SK-N-SH (cell line): ENCODE results near the gene IAPP. TPM values are rescaled to one million over a fixed set of nuclear protein-coding genes. Genes with fewer than 3 reads are reported as not detected.

Experiments used
- CTCF ChIA-PET: fragments of 300-600, 350-600 bp; formaldehyde crosslinking; extraction: SDS; loops from one replicate; lab custom pipeline; 2021; lab: Yijun Ruan, JAX
- POLR2A ChIA-PET: fragments of 350-600 bp; sonication (Branson Sonifier 250); formaldehyde crosslinking; extraction: SDS; loops from one replicate; lab custom pipeline; 2020; ENCODE audit warnings: antibody characterized with exemption, inconsistent platforms; lab: Yijun Ruan, JAX
- DNase-seq: peaks from one replicate; pipeline ENCODE4 v3.0.0; 2012
- H2AFZ ChIP-seq: fragments of 200-600 bp; sonication (generic); 2 replicates; pipeline ENCODE4 v1.8.1; 2016; ENCODE audit warnings: antibody characterized with exemption, mild to moderate bottlenecking, low read depth
- H3F3A ChIP-seq: fragments of 200-600 bp; sonication (generic); replicated peaks from 2 replicates; pipeline ENCODE3; 2016; ENCODE audit warnings: antibody characterized with exemption, mild to moderate bottlenecking; ENCODE audit not compliant: insufficient read depth
- H3K27ac ChIP-seq, 2 experiments: fragments of 200-500 bp in 1 of 2; fragments of 200-600 bp in 1 of 2; sonication (Bioruptor generic) in 1 of 2; sonication (generic), shearing (Covaris generic) in 1 of 2; 2 replicates each; pipeline versions ENCODE4 v1.5.1 to v1.6.1; 2014 to 2016; ENCODE audit warnings: low read depth in 2 of 2, inconsistent platforms in 1 of 2, low read length in 1 of 2, mild to moderate bottlenecking in 1 of 2, mixed read lengths in 1 of 2
- H3K27me3 ChIP-seq: fragments of 200-600 bp; sonication (generic), shearing (Covaris generic); 2 replicates; pipeline ENCODE4 v1.6.1; 2016; ENCODE audit warnings: mixed run types; ENCODE audit not compliant: insufficient read depth
- H3K36me3 ChIP-seq, 2 experiments: fragments of 200-500 bp in 1 of 2; fragments of 200-600 bp in 1 of 2; sonication (Bioruptor generic) in 1 of 2; sonication (generic) in 1 of 2; replicated peaks in 1 of 2; 2 replicates each; pipeline versions ENCODE3 to v1.5.1; 2014 to 2016; ENCODE audit warnings: low read length in 1 of 2, mild to moderate bottlenecking in 1 of 2; ENCODE audit not compliant: insufficient read depth in 2 of 2, control insufficient read depth in 1 of 2
- H3K4me1 ChIP-seq, 2 experiments: fragments of 200-500 bp in 1 of 2; fragments of 200-600 bp in 1 of 2; sonication (Bioruptor generic) in 1 of 2; sonication (generic), shearing (Covaris generic) in 1 of 2; 2 replicates each; pipeline versions ENCODE4 v1.5.1 to v1.6.1; 2014 to 2016; ENCODE audit warnings: low read depth in 1 of 2, low read length in 1 of 2, mixed run types in 1 of 2; ENCODE audit not compliant: insufficient read depth in 2 of 2, control insufficient read depth in 1 of 2
- H3K4me2 ChIP-seq: fragments of 200-600 bp; sonication (generic), shearing (Covaris generic); 2 replicates; pipeline ENCODE4 v1.6.1; 2017; ENCODE audit warnings: mixed run types
- H3K4me3 ChIP-seq, 2 experiments: fragments of 200-500 bp in 1 of 2; fragments of 200-600 bp in 1 of 2; sonication (Bioruptor generic) in 1 of 2; sonication (generic), shearing (Covaris generic) in 1 of 2; 2 replicates each; pipeline versions ENCODE4 v1.5.1 to v1.8.1; 2014 to 2016; ENCODE audit warnings: low read depth in 2 of 2, inconsistent platforms in 1 of 2, low read length in 1 of 2, mild to moderate bottlenecking in 1 of 2, mixed read lengths in 1 of 2, moderate library complexity in 1 of 2
- H3K79me2 ChIP-seq: fragments of 200-600 bp; sonication (generic); 2 replicates; pipeline ENCODE4 v1.8.1; 2017; ENCODE audit warnings: mild to moderate bottlenecking; ENCODE audit not compliant: insufficient read depth
- H3K9ac ChIP-seq: fragments of 200-600 bp; sonication (generic); 2 replicates; pipeline ENCODE4 v1.6.1; 2017; ENCODE audit warnings: mixed run types
- H3K9me2 ChIP-seq: fragments of 200-600 bp; sonication (generic); 2 replicates; pipeline ENCODE4 v1.6.1; 2017; ENCODE audit warnings: mixed run types
- H3K9me3 ChIP-seq: fragments of 200-600 bp; sonication (generic); 2 replicates; pipeline ENCODE4 v1.6.1; 2017; ENCODE audit warnings: mixed run types, mild to moderate bottlenecking, moderate library complexity
- H4K20me1 ChIP-seq: fragments of 200-600 bp; sonication (generic); 2 replicates; pipeline ENCODE4 v1.6.1; 2017; ENCODE audit warnings: mild to moderate bottlenecking, mixed run types; ENCODE audit not compliant: insufficient read depth
- ELF1 ChIP-seq: IDR thresholded peaks from 2 replicates; pipeline ENCODE4 v1.4.0; 2012
- FOXJ3 ChIP-seq: sonication (generic); formaldehyde crosslinking; IDR thresholded peaks from 2 replicates; pipeline ENCODE4 v1.5.1; 2020; ENCODE audit warnings: mild to moderate bottlenecking, missing genetic modification reagents
- GATA2 ChIP-seq: sonication (generic); formaldehyde crosslinking; IDR thresholded peaks from 2 replicates; pipeline ENCODE4 v1.5.0; 2020; ENCODE audit warnings: mild to moderate bottlenecking, missing genetic modification reagents
- JUND ChIP-seq: IDR thresholded peaks from 2 replicates; pipeline ENCODE4 v1.4.0; 2012
- MEF2A ChIP-seq: IDR thresholded peaks from 2 replicates; pipeline ENCODE4 v1.4.0; 2012; ENCODE audit warnings: low read depth, borderline replicate concordance
- MXI1 ChIP-seq: IDR thresholded peaks from 2 replicates; pipeline ENCODE4 v1.6.1; 2012; ENCODE audit warnings: mild to moderate bottlenecking, low read depth, low read length, improper control_type of control experiment
- RAD21 ChIP-seq: IDR thresholded peaks from 2 replicates; pipeline ENCODE4 v1.6.1; 2012; ENCODE audit warnings: mild to moderate bottlenecking, low read length
- RFX5 ChIP-seq: IDR thresholded peaks from 2 replicates; pipeline ENCODE4 v1.6.1; 2012; ENCODE audit warnings: mild to moderate bottlenecking, improper control_type of control experiment, low read length
- SMC3 ChIP-seq: IDR thresholded peaks from 2 replicates; pipeline ENCODE4 v1.6.1; 2012; ENCODE audit warnings: low read depth, low read length, improper control_type of control experiment
- TAF1 ChIP-seq: IDR thresholded peaks from 2 replicates; pipeline ENCODE4 v1.6.1; 2012; ENCODE audit warnings: low read depth, mild to moderate bottlenecking, low read length, moderate library complexity, borderline replicate concordance
- TCF12 ChIP-seq: IDR thresholded peaks from 2 replicates; pipeline ENCODE4 v1.4.0; 2012
- TEAD4 ChIP-seq: IDR thresholded peaks from 2 replicates; pipeline ENCODE4 v1.4.0; 2012; ENCODE audit warnings: mild to moderate bottlenecking, borderline replicate concordance; ENCODE audit not compliant: insufficient read depth
- USF2 ChIP-seq: fragments of 150-350 bp; IDR thresholded peaks from 2 replicates; pipeline ENCODE4 v1.6.1; 2017; ENCODE audit warnings: antibody characterized with exemption, low read length, low read depth, borderline replicate concordance
- YY1 ChIP-seq: IDR thresholded peaks from 2 replicates; pipeline ENCODE4 v1.4.0; 2012; ENCODE audit warnings: low read depth, mild to moderate bottlenecking
- WGBS: methylation state at CpG from one replicate; pipeline ENCODE4 v1.1.6; 2017; ENCODE audit warnings: low lambda C conversion rate; 5-methylcytosine and 5-hydroxymethylcytosine counted together
- polyA plus RNA-seq, 3 experiments: library from polyadenylated mRNA; depleted of rRNA; stranded (reverse); fragments of >200 nt; gene quantifications; 2 replicates each; pipeline ENCODE4 v1.2.3, GENCODE V29; 2012
- TF ChIP-seq, protein P1 (sequence below): IDR thresholded peaks from 2 replicates; pipeline ENCODE4; 2012
- TF ChIP-seq, protein P2 (sequence below): IDR thresholded peaks from 2 replicates; pipeline ENCODE4 v1.4.0; 2012; ENCODE audit warnings: low read depth, borderline replicate concordance
- TF ChIP-seq, protein P3 (sequence below): fragments of 150-350 bp; IDR thresholded peaks from 2 replicates; pipeline ENCODE4 v1.6.1; 2016; ENCODE audit warnings: mild to moderate bottlenecking, low read depth, low read length
- TF ChIP-seq, protein P4 (sequence below): IDR thresholded peaks from 2 replicates; pipeline ENCODE4 v1.6.1; 2012; ENCODE audit warnings: mild to moderate bottlenecking, low read depth, low read length, moderate library complexity

The IAPP gene
- polyA plus RNA-seq, 1 of the 3 experiments (the other 2 are of a cell fraction): not detected

DNA sequence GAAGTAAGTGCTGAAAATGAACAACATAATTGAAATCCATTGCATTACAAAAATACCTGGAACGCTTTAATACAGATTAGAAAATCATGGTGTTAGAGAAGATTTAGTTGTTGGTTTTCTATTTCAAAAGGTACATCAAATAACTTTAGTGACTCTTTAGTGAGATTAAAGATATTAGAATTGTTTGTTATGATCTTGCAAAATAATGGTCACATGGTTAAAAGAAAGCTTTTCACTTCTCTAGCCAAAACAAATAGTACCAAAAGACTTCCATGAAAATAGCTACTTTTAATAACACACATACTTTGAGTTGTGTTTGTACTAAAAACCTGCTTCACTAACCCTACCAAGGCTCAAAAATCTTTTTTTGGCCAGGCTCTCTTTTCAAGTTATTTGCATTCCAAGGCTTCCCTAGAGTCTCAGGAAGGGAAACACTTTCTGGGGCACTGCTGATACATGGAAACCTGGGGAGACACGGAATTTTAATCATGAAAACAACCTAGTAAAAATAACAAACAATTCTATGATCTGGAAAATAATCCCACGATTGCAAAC is 37.9 kb upstream of the IAPP start, which contains the start of gene SLCO1A2:
Gene SLCO1A2 (minus strand): TSS at position 147 of the 555 bp plus-strand sequence. CDS start 270 bp downstream, outside the sequence.
- Histone ChIP-seq H3K9ac (no peak within 1 kb of the TSS), H3K4me2 (no peak within 1 kb of the TSS), H3K79me2 (no peaks in the 10 kb centered on the region), H4K20me1 (no peaks in the 10 kb centered on the region), H3K36me3 (no peaks in the 10 kb centered on the region), H3K9me3 (no peaks in the 10 kb centered on the region; the same call in 1 of the 2 replicates), H3K27me3 (no peaks in the 10 kb centered on the region), H3F3A (no peaks in the 10 kb centered on the region), H2AFZ (no peak within 1 kb of the TSS), H3K4me3 (no peak within 1 kb of the TSS), H3K27ac (no peak within 1 kb of the TSS), H3K9me2 (no peaks in the 10 kb centered on the region), H3K4me1 (no peaks in the 10 kb centered on the region)
- ChIA-PET POLR2A (no interaction called here), CTCF (no interaction called here)
- TF ChIP-seq ELF1 (no peak), FOXJ3 (CRISPR knock-in tag) (no peak), SMC3 (no peak), MEF2A (no peak), YY1 (no peak), TAF1 (no peak), MXI1 (no peak), RFX5 (no peak), RAD21 (no peak), JUND (no peak), TEAD4 (no peak), GATA2 (CRISPR knock-in tag) (no peak), TCF12 (no peak), USF2 (no peak)
- TF ChIP-seq, protein P1, sequence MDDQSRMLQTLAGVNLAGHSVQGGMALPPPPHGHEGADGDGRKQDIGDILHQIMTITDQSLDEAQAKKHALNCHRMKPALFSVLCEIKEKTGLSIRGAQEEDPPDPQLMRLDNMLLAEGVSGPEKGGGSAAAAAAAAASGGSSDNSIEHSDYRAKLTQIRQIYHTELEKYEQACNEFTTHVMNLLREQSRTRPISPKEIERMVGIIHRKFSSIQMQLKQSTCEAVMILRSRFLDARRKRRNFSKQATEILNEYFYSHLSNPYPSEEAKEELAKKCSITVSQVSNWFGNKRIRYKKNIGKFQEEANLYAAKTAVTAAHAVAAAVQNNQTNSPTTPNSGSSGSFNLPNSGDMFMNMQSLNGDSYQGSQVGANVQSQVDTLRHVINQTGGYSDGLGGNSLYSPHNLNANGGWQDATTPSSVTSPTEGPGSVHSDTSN: no peak
- TF ChIP-seq, protein P2, sequence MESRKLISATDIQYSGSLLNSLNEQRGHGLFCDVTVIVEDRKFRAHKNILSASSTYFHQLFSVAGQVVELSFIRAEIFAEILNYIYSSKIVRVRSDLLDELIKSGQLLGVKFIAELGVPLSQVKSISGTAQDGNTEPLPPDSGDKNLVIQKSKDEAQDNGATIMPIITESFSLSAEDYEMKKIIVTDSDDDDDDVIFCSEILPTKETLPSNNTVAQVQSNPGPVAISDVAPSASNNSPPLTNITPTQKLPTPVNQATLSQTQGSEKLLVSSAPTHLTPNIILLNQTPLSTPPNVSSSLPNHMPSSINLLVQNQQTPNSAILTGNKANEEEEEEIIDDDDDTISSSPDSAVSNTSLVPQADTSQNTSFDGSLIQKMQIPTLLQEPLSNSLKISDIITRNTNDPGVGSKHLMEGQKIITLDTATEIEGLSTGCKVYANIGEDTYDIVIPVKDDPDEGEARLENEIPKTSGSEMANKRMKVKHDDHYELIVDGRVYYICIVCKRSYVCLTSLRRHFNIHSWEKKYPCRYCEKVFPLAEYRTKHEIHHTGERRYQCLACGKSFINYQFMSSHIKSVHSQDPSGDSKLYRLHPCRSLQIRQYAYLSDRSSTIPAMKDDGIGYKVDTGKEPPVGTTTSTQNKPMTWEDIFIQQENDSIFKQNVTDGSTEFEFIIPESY: no peak
- TF ChIP-seq, protein P3, sequence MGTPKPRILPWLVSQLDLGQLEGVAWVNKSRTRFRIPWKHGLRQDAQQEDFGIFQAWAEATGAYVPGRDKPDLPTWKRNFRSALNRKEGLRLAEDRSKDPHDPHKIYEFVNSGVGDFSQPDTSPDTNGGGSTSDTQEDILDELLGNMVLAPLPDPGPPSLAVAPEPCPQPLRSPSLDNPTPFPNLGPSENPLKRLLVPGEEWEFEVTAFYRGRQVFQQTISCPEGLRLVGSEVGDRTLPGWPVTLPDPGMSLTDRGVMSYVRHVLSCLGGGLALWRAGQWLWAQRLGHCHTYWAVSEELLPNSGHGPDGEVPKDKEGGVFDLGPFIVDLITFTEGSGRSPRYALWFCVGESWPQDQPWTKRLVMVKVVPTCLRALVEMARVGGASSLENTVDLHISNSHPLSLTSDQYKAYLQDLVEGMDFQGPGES: no peak
- TF ChIP-seq, protein P4, sequence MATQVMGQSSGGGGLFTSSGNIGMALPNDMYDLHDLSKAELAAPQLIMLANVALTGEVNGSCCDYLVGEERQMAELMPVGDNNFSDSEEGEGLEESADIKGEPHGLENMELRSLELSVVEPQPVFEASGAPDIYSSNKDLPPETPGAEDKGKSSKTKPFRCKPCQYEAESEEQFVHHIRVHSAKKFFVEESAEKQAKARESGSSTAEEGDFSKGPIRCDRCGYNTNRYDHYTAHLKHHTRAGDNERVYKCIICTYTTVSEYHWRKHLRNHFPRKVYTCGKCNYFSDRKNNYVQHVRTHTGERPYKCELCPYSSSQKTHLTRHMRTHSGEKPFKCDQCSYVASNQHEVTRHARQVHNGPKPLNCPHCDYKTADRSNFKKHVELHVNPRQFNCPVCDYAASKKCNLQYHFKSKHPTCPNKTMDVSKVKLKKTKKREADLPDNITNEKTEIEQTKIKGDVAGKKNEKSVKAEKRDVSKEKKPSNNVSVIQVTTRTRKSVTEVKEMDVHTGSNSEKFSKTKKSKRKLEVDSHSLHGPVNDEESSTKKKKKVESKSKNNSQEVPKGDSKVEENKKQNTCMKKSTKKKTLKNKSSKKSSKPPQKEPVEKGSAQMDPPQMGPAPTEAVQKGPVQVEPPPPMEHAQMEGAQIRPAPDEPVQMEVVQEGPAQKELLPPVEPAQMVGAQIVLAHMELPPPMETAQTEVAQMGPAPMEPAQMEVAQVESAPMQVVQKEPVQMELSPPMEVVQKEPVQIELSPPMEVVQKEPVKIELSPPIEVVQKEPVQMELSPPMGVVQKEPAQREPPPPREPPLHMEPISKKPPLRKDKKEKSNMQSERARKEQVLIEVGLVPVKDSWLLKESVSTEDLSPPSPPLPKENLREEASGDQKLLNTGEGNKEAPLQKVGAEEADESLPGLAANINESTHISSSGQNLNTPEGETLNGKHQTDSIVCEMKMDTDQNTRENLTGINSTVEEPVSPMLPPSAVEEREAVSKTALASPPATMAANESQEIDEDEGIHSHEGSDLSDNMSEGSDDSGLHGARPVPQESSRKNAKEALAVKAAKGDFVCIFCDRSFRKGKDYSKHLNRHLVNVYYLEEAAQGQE: no peak
- DNase-seq: no peak
- 11% methylated on average over 3 of the region's 3 CpGs for WGBS
